Testis (tissue), 2 donors: Measurements from ENCODE around the gene ITCH.

Experiments used
- CTCF ChIP-seq, 3 experiments: fragments of 450-650 bp in 2 of 3; fragments of 200-600 bp in 1 of 3; sonication (generic) in 1 of 3; IDR thresholded peaks; one replicate each; pipeline ENCODE4 v1.5.1; 2016 to 2019; ENCODE audit warnings: antibody characterized with exemption in 3 of 3, mild to moderate bottlenecking in 2 of 3, moderate library complexity in 1 of 3
- POLR2A ChIP-seq: fragments of 450-650 bp; IDR thresholded peaks from one replicate; pipeline ENCODE4 v1.6.1; 2017; ENCODE audit warnings: antibody characterized with exemption, mild to moderate bottlenecking, moderate library complexity

DNA sequence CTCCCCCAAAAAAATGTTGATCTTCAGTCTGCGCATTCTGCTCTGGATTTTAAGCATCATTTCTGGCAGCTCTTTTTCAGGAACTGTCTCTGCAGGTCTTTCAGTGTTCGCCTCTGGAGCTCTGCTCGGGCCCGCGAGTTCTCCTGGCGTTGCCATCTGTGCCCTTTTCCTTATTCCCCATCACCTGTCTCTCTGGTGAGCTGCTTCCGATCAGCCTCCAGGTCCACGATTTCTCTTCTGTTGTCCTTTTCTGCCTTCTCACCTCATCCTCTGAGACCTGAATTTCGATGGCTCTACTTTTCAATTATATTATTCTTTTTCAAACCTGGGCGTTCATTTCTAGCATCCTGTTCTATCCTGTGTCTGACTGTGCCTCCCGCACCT is 194.9 kb downstream of the ITCH start:
- TF ChIP-seq POLR2A (no peak), CTCF (IDR thresholded peaks at IDR 0.05) (no peak)
